Right lobe of liver (tissue), 4 donors: Measurements from ENCODE around the gene ATP5PD.

Source experiments
- CTCF ChIP-seq, 4 donors: fragments of 200-600 bp in 3 of 4; fragments of 450-650 bp in 1 of 4; IDR thresholded peaks; one replicate each; pipeline versions ENCODE4 v1.5.1 to v1.8.0; 2016 to 2022; ENCODE audit warnings: antibody characterized with exemption in 4 of 4, mild to moderate bottlenecking in 2 of 4
- POLR2A ChIP-seq: fragments of 450-650 bp; IDR thresholded peaks from one replicate; pipeline ENCODE4 v1.6.1; 2017; ENCODE audit warnings: antibody characterized with exemption, mild to moderate bottlenecking
- donor health status: DM: no; HTN: no; CAD: no.
- donor health status: DM: no; HTN: no; CAD: no.
- donor health status: DM: no; HTN: yes; CAD: no.

- TF ChIP-seq CTCF (IDR thresholded peaks at IDR 0.05) (peak; percentile 37 to 52 (median 43)), POLR2A (no peak)
These were observed 23.0 kb upstream of the ATP5PD start for GRCh38 chr17:75069783-75070182.
